HEK293 (cell line): ENCODE data around the gene FMN1.

Experiments
- GFI1B ChIP-seq: fragments of 450-650 bp; formaldehyde crosslinking; IDR thresholded peaks from 2 replicates; pipeline ENCODE4 v1.5.1; 2016; ENCODE audit warnings: missing biosample characterization, missing genetic modification characterization
- GLIS1 ChIP-seq: fragments of 450-650 bp; formaldehyde crosslinking; IDR thresholded peaks from 2 replicates; pipeline ENCODE4 v1.5.1; 2016; ENCODE audit warnings: missing biosample characterization, missing genetic modification characterization
- KLF9 ChIP-seq: fragments of 450-650 bp; formaldehyde crosslinking; IDR thresholded peaks from 2 replicates; pipeline ENCODE4 v1.5.1; 2016; ENCODE audit warnings: missing biosample characterization, missing genetic modification characterization, low read depth
- MEIS1 ChIP-seq: sonication (generic); formaldehyde crosslinking; IDR thresholded peaks from 2 replicates; pipeline ENCODE4 v1.8.1; 2022; ENCODE audit warnings: missing genetic modification reagents, mild to moderate bottlenecking, borderline replicate concordance
- SCRT1 ChIP-seq: fragments of 450-650 bp; formaldehyde crosslinking; IDR thresholded peaks from 2 replicates; pipeline ENCODE4 v1.5.1; 2016; ENCODE audit warnings: missing biosample characterization, missing genetic modification characterization, borderline replicate concordance
- ZFP3 ChIP-seq: fragments of 450-650 bp; formaldehyde crosslinking; IDR thresholded peaks from 2 replicates; pipeline ENCODE4 v1.5.1; 2016; ENCODE audit warnings: low read depth, missing biosample characterization, missing genetic modification characterization
- ZNF146 ChIP-seq: fragments of 450-650 bp; formaldehyde crosslinking; IDR thresholded peaks from 2 replicates; pipeline ENCODE4 v1.5.1; 2016; ENCODE audit warnings: missing biosample characterization, missing genetic modification characterization
- ZNF184 ChIP-seq: fragments of 450-650 bp; IDR thresholded peaks from 2 replicates; pipeline ENCODE4 v1.5.1; 2018; ENCODE audit warnings: missing biosample characterization, mild to moderate bottlenecking, missing genetic modification characterization
- ZNF37A ChIP-seq: fragments of 450-650 bp; IDR thresholded peaks from 2 replicates; pipeline ENCODE4 v1.5.1; 2018; ENCODE audit warnings: missing biosample characterization, missing genetic modification characterization
- ZNF544 ChIP-seq: fragments of 450-650 bp; formaldehyde crosslinking; IDR thresholded peaks from 2 replicates; pipeline ENCODE4 v1.5.0; 2017; ENCODE audit warnings: missing biosample characterization, missing genetic modification characterization
- ZNF600 ChIP-seq: fragments of 450-650 bp; formaldehyde crosslinking; IDR thresholded peaks from 2 replicates; pipeline ENCODE4 v1.5.1; 2016; ENCODE audit warnings: missing biosample characterization, missing genetic modification characterization
- ZNF664 ChIP-seq: fragments of 450-650 bp; formaldehyde crosslinking; IDR thresholded peaks from 2 replicates; pipeline ENCODE4 v1.5.1; 2016; ENCODE audit warnings: missing biosample characterization, missing genetic modification characterization
- ZNF768 ChIP-seq: fragments of 450-650 bp; formaldehyde crosslinking; IDR thresholded peaks from 2 replicates; pipeline ENCODE4 v1.5.1; 2018; ENCODE audit warnings: missing biosample characterization, mild to moderate bottlenecking, missing genetic modification characterization
- ZNF776 ChIP-seq: fragments of 450-650 bp; formaldehyde crosslinking; IDR thresholded peaks from 2 replicates; pipeline ENCODE4 v1.5.0; 2017; ENCODE audit warnings: missing biosample characterization, missing genetic modification characterization, borderline replicate concordance
- TF ChIP-seq, protein P1 (sequence below): fragments of 450-650 bp; formaldehyde crosslinking; IDR thresholded peaks from 2 replicates; pipeline ENCODE4 v1.5.1; 2016; ENCODE audit warnings: missing biosample characterization, missing genetic modification characterization, borderline replicate concordance
- TF ChIP-seq, protein P2 (sequence below): fragments of 450-650 bp; IDR thresholded peaks from 2 replicates; pipeline ENCODE4 v1.5.1; 2018; ENCODE audit warnings: missing biosample characterization, mild to moderate bottlenecking, missing genetic modification characterization
- TF ChIP-seq, protein P3 (sequence below): fragments of 450-650 bp; formaldehyde crosslinking; IDR thresholded peaks from 2 replicates; pipeline ENCODE4 v1.5.1; 2016; ENCODE audit warnings: missing biosample characterization, missing genetic modification characterization
- TF ChIP-seq, protein P4 (sequence below): fragments of 450-650 bp; formaldehyde crosslinking; IDR thresholded peaks from 2 replicates; pipeline ENCODE4 v1.5.1; 2016; ENCODE audit warnings: missing biosample characterization, missing genetic modification characterization
- TF ChIP-seq, protein P5 (sequence below): fragments of 450-650 bp; formaldehyde crosslinking; IDR thresholded peaks from 2 replicates; pipeline ENCODE4 v1.5.1; 2016; ENCODE audit warnings: missing biosample characterization, missing genetic modification characterization
- TF ChIP-seq, protein P6 (sequence below): fragments of 450-650 bp; formaldehyde crosslinking; IDR thresholded peaks from 2 replicates; pipeline ENCODE4 v1.5.1; 2016; ENCODE audit warnings: missing biosample characterization, missing genetic modification characterization

FMN1 gene

DNA sequence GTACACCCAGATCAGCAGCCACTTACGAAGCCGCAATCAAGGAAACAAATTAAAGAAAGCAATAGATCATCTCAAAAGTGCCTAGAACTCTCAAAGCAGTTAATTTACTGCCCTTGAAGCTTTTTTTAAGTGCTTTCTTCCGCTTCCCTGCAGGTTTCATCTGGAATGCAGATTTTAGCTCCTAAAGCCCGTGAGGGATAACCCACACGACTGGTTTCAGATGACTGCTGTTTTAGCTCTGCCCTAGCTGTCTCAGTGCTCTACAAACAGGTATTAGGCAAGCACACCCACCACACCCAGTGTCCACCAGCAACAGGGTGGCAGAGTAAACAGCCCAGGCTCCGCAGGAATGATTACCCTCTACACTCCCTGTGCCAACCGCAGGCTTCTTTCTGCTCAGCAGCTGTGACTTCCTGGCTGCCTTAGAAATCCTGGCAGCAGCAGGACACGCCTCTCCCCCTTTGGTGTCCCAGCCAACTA, 126.0 kb downstream of the FMN1 start (continued):
- TF ChIP-seq, protein P1, sequence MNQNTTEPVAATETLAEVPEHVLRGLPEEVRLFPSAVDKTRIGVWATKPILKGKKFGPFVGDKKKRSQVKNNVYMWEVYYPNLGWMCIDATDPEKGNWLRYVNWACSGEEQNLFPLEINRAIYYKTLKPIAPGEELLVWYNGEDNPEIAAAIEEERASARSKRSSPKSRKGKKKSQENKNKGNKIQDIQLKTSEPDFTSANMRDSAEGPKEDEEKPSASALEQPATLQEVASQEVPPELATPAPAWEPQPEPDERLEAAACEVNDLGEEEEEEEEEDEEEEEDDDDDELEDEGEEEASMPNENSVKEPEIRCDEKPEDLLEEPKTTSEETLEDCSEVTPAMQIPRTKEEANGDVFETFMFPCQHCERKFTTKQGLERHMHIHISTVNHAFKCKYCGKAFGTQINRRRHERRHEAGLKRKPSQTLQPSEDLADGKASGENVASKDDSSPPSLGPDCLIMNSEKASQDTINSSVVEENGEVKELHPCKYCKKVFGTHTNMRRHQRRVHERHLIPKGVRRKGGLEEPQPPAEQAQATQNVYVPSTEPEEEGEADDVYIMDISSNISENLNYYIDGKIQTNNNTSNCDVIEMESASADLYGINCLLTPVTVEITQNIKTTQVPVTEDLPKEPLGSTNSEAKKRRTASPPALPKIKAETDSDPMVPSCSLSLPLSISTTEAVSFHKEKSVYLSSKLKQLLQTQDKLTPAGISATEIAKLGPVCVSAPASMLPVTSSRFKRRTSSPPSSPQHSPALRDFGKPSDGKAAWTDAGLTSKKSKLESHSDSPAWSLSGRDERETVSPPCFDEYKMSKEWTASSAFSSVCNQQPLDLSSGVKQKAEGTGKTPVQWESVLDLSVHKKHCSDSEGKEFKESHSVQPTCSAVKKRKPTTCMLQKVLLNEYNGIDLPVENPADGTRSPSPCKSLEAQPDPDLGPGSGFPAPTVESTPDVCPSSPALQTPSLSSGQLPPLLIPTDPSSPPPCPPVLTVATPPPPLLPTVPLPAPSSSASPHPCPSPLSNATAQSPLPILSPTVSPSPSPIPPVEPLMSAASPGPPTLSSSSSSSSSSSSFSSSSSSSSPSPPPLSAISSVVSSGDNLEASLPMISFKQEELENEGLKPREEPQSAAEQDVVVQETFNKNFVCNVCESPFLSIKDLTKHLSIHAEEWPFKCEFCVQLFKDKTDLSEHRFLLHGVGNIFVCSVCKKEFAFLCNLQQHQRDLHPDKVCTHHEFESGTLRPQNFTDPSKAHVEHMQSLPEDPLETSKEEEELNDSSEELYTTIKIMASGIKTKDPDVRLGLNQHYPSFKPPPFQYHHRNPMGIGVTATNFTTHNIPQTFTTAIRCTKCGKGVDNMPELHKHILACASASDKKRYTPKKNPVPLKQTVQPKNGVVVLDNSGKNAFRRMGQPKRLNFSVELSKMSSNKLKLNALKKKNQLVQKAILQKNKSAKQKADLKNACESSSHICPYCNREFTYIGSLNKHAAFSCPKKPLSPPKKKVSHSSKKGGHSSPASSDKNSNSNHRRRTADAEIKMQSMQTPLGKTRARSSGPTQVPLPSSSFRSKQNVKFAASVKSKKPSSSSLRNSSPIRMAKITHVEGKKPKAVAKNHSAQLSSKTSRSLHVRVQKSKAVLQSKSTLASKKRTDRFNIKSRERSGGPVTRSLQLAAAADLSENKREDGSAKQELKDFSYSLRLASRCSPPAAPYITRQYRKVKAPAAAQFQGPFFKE, result no peak
- TF ChIP-seq ZNF768 (no peak), ZNF544 (no peak), GLIS1 (peak; percentile 64), ZNF184 (tag by site-specific recombination) (no peak), ZNF37A (tag by site-specific recombination) (no peak), ZNF664 (tag by site-specific recombination) (no peak), ZFP3 (tag by site-specific recombination) (no peak), GFI1B (tag by site-specific recombination) (peak; percentile 59; the same call in 1 of the 2 replicates), SCRT1 (tag by site-specific recombination) (no peak; the same call in 1 of the 2 replicates), KLF9 (tag by site-specific recombination) (0 out of 2 replicates have a peak, but pooled peaks have one; percentile 30), ZNF600 (tag by site-specific recombination) (no peak), MEIS1 (CRISPR knock-in tag) (no peak), ZNF146 (tag by site-specific recombination) (no peak), ZNF776 (tag by site-specific recombination) (no peak)
- TF ChIP-seq, protein P2, sequence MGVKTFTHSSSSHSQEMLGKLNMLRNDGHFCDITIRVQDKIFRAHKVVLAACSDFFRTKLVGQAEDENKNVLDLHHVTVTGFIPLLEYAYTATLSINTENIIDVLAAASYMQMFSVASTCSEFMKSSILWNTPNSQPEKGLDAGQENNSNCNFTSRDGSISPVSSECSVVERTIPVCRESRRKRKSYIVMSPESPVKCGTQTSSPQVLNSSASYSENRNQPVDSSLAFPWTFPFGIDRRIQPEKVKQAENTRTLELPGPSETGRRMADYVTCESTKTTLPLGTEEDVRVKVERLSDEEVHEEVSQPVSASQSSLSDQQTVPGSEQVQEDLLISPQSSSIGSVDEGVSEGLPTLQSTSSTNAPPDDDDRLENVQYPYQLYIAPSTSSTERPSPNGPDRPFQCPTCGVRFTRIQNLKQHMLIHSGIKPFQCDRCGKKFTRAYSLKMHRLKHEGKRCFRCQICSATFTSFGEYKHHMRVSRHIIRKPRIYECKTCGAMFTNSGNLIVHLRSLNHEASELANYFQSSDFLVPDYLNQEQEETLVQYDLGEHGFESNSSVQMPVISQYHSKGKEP (tag by site-specific recombination), result peak; percentile 55; the same call in 1 of the 2 replicates
- TF ChIP-seq, protein P3, sequence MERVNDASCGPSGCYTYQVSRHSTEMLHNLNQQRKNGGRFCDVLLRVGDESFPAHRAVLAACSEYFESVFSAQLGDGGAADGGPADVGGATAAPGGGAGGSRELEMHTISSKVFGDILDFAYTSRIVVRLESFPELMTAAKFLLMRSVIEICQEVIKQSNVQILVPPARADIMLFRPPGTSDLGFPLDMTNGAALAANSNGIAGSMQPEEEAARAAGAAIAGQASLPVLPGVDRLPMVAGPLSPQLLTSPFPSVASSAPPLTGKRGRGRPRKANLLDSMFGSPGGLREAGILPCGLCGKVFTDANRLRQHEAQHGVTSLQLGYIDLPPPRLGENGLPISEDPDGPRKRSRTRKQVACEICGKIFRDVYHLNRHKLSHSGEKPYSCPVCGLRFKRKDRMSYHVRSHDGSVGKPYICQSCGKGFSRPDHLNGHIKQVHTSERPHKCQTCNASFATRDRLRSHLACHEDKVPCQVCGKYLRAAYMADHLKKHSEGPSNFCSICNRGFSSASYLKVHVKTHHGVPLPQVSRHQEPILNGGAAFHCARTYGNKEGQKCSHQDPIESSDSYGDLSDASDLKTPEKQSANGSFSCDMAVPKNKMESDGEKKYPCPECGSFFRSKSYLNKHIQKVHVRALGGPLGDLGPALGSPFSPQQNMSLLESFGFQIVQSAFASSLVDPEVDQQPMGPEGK, result no peak
- TF ChIP-seq, protein P4, sequence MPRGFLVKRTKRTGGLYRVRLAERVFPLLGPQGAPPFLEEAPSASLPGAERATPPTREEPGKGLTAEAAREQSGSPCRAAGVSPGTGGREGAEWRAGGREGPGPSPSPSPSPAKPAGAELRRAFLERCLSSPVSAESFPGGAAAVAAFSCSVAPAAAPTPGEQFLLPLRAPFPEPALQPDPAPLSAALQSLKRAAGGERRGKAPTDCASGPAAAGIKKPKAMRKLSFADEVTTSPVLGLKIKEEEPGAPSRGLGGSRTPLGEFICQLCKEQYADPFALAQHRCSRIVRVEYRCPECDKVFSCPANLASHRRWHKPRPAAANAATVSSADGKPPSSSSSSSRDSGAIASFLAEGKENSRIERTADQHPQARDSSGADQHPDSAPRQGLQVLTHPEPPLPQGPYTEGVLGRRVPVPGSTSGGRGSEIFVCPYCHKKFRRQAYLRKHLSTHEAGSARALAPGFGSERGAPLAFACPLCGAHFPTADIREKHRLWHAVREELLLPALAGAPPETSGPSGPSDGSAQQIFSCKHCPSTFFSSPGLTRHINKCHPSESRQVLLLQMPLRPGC, result 0 out of 2 replicates have a peak, but pooled peaks have one; percentile 37
- TF ChIP-seq, protein P5, sequence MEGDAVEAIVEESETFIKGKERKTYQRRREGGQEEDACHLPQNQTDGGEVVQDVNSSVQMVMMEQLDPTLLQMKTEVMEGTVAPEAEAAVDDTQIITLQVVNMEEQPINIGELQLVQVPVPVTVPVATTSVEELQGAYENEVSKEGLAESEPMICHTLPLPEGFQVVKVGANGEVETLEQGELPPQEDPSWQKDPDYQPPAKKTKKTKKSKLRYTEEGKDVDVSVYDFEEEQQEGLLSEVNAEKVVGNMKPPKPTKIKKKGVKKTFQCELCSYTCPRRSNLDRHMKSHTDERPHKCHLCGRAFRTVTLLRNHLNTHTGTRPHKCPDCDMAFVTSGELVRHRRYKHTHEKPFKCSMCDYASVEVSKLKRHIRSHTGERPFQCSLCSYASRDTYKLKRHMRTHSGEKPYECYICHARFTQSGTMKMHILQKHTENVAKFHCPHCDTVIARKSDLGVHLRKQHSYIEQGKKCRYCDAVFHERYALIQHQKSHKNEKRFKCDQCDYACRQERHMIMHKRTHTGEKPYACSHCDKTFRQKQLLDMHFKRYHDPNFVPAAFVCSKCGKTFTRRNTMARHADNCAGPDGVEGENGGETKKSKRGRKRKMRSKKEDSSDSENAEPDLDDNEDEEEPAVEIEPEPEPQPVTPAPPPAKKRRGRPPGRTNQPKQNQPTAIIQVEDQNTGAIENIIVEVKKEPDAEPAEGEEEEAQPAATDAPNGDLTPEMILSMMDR (tag by site-specific recombination), result no peak
- TF ChIP-seq, protein P6, sequence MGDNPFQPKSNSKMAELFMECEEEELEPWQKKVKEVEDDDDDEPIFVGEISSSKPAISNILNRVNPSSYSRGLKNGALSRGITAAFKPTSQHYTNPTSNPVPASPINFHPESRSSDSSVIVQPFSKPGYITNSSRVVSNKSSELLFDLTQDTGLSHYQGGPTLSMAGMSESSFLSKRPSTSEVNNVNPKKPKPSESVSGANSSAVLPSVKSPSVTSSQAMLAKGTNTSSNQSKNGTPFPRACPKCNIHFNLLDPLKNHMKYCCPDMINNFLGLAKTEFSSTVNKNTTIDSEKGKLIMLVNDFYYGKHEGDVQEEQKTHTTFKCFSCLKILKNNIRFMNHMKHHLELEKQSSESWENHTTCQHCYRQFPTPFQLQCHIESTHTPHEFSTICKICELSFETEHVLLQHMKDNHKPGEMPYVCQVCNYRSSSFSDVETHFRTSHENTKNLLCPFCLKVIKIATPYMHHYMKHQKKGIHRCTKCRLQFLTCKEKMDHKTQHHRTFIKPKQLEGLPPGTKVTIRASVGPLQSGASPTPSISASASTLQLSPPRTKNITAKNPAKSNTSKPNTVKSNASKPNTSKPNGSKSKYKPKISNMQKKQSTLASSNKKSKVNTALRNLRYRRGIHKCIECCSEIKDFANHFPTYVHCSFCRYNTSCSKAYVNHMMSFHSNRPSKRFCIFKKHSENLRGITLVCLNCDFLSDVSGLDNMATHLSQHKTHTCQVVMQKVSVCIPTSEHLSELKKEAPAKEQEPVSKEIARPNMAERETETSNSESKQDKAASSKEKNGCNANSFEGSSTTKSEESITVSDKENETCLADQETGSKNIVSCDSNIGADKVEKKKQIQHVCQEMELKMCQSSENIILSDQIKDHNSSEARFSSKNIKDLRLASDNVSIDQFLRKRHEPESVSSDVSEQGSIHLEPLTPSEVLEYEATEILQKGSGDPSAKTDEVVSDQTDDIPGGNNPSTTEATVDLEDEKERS, result no peak
